Nephron (organoid): Measurements from ENCODE around the gene CHRM2.

Source experiments
- H3K27ac Mint-ChIP-seq, 3 experiments: 2 replicates each; pipeline ENCODE4 v1.8.0; 2020; ENCODE audit warnings: mixed read lengths in 3 of 3, mild to moderate bottlenecking in 2 of 3, moderate library complexity in 1 of 3
- H3K27me3 Mint-ChIP-seq: 2 replicates; pipeline ENCODE4 v1.8.0; 2021; ENCODE audit warnings: low read depth, mild to moderate bottlenecking, moderate library complexity, mixed read lengths
- H3K36me3 Mint-ChIP-seq: 2 replicates; pipeline ENCODE4 v1.8.0; 2020; ENCODE audit warnings: low read depth, mixed read lengths
- H3K4me1 Mint-ChIP-seq: 2 replicates; pipeline ENCODE4 v1.8.0; 2020; ENCODE audit warnings: mixed read lengths
- H3K4me3 Mint-ChIP-seq, 3 experiments: 2 replicates each; pipeline ENCODE4 v1.8.0; 2020; ENCODE audit warnings: mild to moderate bottlenecking in 3 of 3, mixed read lengths in 3 of 3, moderate library complexity in 2 of 3
- H3K9me3 Mint-ChIP-seq: 2 replicates; pipeline ENCODE4 v1.8.0; 2020; ENCODE audit warnings: mixed read lengths
- TF ChIP-seq, protein P1 (sequence below), 3 experiments: fragments of 200-600 bp; sonication (generic); IDR thresholded peaks; one replicate each; pipeline ENCODE4 v1.5.0; 2021; ENCODE audit warnings: antibody characterized with exemption in 3 of 3; ENCODE audit not compliant: unreplicated experiment in 3 of 3

The CHRM2 gene

DNA sequence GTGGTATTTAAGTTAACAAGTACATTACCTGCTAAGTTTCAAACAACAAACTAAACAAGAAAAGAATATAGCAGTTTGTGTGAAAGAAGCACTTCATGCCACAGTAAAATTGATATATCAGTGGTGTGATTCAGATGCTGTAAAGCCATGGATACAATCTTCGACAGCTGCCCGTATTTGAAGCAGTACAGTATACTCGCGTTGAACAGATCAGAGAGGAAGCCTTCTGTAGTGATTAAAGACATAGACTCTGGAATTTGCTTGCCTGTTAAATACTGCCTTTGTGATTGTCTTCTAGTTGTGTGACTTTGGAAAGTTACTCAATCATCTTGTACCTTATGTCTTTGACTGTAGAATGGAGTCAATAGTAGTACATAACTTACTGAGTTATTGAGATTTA lies 71.7 kb downstream of the CHRM2 start:
- TF ChIP-seq, protein P1, sequence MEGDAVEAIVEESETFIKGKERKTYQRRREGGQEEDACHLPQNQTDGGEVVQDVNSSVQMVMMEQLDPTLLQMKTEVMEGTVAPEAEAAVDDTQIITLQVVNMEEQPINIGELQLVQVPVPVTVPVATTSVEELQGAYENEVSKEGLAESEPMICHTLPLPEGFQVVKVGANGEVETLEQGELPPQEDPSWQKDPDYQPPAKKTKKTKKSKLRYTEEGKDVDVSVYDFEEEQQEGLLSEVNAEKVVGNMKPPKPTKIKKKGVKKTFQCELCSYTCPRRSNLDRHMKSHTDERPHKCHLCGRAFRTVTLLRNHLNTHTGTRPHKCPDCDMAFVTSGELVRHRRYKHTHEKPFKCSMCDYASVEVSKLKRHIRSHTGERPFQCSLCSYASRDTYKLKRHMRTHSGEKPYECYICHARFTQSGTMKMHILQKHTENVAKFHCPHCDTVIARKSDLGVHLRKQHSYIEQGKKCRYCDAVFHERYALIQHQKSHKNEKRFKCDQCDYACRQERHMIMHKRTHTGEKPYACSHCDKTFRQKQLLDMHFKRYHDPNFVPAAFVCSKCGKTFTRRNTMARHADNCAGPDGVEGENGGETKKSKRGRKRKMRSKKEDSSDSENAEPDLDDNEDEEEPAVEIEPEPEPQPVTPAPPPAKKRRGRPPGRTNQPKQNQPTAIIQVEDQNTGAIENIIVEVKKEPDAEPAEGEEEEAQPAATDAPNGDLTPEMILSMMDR (IDR thresholded peaks at IDR 0.05; ENCODE audit: unreplicated experiment in 3 of 3) = no peak
- Mint-ChIP-seq H3K36me3 (no peaks in the 10 kb centered on the region), H3K4me3 (no peak overlapping the region), H3K9me3 (no peaks in the 10 kb centered on the region), H3K4me1 (peaks cover 7% of the 10 kb centered on the region), H3K27me3 (peaks cover 2% of the 10 kb centered on the region), H3K27ac (no peak overlapping the region)

DNA sequence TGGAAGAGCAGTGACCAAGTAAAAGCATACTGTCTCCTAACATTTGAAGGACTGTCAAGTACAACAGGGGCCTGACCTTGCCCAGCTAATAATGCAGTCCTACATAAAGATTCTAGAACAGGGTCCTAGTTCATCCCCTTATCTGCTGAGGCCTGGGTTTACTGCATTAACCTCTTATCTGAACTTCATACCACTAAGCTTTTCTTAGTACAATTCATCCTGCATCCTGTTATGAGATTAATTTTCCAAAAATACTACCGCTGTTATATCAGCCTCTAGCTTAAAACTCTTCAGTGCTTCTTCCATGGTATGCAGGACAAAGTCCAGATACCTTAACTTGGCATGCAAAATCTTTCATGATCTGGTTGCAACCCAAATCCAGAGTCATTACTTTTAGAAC lies 72.5 kb downstream of the CHRM2 start:
- H3K27me3 Mint-ChIP-seq = peaks cover 6% of the 10 kb centered on the region
- TF ChIP-seq, protein P1 (IDR thresholded peaks at IDR 0.05; ENCODE audit: unreplicated experiment in 3 of 3) = no peak
- H3K4me3 Mint-ChIP-seq = no peak overlapping the region
- H3K27ac Mint-ChIP-seq = no peak overlapping the region
- peaks cover 7% of the 10 kb centered on the region for H3K4me1 Mint-ChIP-seq
- no peaks in the 10 kb centered on the region for H3K9me3 Mint-ChIP-seq
- H3K36me3 Mint-ChIP-seq = no peaks in the 10 kb centered on the region

DNA sequence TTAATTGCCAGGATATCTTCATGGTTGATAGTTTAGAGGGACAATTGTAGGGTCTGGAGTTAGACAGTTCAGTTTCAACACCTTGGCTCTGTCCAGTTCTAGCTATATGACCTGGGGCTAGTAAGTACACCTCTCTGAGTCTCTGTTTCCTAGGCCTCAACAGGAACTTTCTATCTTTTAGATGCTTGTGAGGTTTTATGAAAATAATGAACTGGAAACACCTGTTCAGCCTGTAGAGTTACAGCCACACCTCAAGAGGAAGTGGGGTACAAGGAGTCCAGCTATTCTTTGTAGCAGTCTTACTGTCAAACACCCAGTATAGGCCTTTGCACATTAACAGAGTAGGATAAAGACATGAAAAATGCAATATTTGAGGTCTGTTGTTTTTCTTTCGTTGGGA lies 73.4 kb downstream of the CHRM2 start:
- peaks cover 7% of the 10 kb centered on the region for H3K4me1 Mint-ChIP-seq
- peaks cover 6% of the 10 kb centered on the region for H3K27me3 Mint-ChIP-seq
- TF ChIP-seq, protein P1 (IDR thresholded peaks at IDR 0.05; ENCODE audit: unreplicated experiment in 3 of 3) = no peak
- H3K36me3 Mint-ChIP-seq = no peaks in the 10 kb centered on the region
- no peak overlapping the region for H3K4me3 Mint-ChIP-seq
- H3K9me3 Mint-ChIP-seq = no peaks in the 10 kb centered on the region
- no peak overlapping the region for H3K27ac Mint-ChIP-seq

DNA sequence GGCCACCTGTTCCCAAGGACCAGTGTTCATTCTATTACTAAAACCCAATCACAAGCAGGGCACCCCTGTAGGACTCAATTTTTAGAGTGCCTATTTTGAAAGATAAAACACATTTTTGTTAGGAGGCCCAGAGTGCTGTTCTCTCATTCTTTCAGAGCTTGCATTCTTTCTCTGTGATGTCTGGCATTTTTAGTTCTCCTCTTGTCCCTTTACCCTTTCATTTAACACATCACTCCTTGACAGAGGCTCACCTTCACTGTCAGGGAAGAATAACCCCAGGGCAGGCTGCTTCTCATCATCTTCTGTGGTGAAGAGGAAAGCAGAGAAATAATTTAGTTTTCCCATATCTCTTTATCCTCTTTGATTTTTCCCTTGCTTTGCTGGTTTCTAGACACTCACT lies 73.9 kb downstream of the CHRM2 start:
- TF ChIP-seq, protein P1 (IDR thresholded peaks at IDR 0.05; ENCODE audit: unreplicated experiment in 3 of 3) = no peak
- H3K4me3 Mint-ChIP-seq = no peak overlapping the region
- peaks cover 7% of the 10 kb centered on the region for H3K4me1 Mint-ChIP-seq
- H3K27ac Mint-ChIP-seq = no peak overlapping the region
- no peaks in the 10 kb centered on the region for H3K9me3 Mint-ChIP-seq
- peaks cover 6% of the 10 kb centered on the region for H3K27me3 Mint-ChIP-seq
- H3K36me3 Mint-ChIP-seq = no peaks in the 10 kb centered on the region

DNA sequence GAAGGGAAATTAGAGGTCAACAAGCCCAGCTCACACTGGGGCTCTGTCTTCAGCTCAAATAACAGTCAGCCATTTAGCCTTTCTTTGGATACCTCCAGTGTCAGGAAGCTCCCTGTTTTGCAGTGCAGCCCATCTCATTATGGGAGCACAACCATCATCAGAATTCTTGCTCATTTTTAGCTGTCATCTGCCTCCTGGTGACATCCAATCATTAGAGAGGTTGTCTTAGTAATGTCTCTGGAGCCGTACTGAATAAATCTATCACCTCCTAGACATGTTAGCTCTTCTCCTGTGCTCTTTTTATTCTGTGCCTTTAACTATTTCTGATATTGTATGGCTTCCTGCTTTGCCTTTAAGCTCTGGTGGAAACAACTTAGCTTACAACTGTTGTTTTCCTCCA lies 74.5 kb downstream of the CHRM2 start:
- Mint-ChIP-seq H3K4me1 (peaks cover 7% of the 10 kb centered on the region), H3K9me3 (no peaks in the 10 kb centered on the region), H3K4me3 (no peak overlapping the region), H3K27me3 (peaks cover 6% of the 10 kb centered on the region), H3K36me3 (no peaks in the 10 kb centered on the region), H3K27ac (no peak overlapping the region)
- TF ChIP-seq, protein P1 (IDR thresholded peaks at IDR 0.05; ENCODE audit: unreplicated experiment in 3 of 3) = no peak

DNA sequence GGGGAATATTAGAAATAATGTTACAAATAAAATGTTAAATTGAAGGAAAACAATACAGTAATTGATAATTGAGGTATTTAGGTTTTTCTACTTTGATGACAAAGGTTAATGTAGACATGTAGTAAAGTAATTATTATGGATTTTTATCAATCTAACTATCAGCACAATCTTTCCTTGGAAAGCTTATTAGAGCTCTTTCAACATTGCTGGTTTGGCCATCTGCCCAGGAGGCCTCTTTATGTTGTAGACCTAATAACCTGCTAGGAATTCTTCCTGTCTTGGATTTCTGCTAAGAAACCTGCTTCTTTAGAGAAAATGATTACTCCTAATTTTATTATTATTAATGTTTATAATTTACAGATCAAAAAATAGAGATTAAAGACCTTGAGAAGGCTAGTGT lies 78.9 kb downstream of the CHRM2 start:
- TF ChIP-seq, protein P1 (IDR thresholded peaks at IDR 0.05; ENCODE audit: unreplicated experiment in 3 of 3) = no peak
- peaks cover 12% of the 10 kb centered on the region for H3K4me1 Mint-ChIP-seq
- H3K36me3 Mint-ChIP-seq = no peaks in the 10 kb centered on the region
- H3K27me3 Mint-ChIP-seq = peaks cover 6% of the 10 kb centered on the region
- no peak overlapping the region for H3K27ac Mint-ChIP-seq
- H3K4me3 Mint-ChIP-seq = no peak overlapping the region
- H3K9me3 Mint-ChIP-seq = no peaks in the 10 kb centered on the region
